ENCODE results near the gene HIBCH.
"Not testable (repeated sequence)": the region's sequence is repeated elsewhere in the genome, so short reads cannot be mapped to it uniquely, and the experiment has no call there.

DNA sequence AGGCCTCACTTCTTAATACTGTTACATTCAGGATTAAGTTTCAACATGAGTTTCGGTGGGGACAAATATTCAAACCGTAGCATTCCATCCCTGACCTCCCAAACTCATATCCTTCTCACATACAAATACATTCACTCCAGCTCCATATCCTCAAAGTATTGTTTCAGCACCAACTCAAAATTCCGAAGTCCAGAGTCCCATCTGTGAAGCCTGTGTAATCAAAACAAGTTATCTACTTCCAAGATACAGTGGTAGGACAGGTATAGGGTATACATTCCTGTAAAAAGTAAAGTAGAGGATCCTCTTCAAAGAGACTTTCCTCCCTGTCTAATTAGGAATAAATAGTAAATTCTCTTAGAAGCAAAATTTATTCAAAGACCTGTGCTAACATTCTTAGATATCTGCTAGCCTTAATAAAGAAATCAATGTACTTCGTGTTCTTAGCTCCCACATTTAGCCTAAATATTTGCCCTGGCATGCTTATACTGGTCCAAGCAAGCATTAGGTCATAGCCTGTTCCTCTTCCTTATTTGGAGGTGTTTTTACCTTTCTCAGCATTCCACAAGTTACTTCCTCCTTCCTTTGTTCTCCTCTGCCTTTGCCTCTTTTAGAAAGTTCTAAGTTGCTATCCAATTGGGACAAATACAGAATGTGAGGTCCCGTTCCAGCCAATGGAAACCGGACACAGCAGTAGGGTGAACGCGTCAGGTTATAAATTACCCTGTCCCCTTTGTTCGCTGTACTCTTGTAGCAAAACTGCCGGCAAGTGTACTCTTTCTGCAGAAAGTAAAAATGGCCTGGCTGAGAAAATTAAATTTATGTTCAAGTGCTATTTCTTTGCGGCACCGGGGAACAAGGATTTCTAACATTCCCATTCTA, 40.1 kb downstream of the HIBCH start:
- not testable (repeated sequence) for TF ChIP-seq ZNF146 (CRISPR knock-in tag; IDR thresholded peaks at IDR 0.05; ENCODE audit: unreplicated experiment); ZNF583 (CRISPR knock-in tag; IDR thresholded peaks at IDR 0.05); BHLHE40 (IDR thresholded peaks at IDR 0.05; ENCODE audit: low read length); FOXM1 (IDR thresholded peaks at IDR 0.05; ENCODE audit: low read depth); FOXM1 (CRISPR knock-in tag; IDR thresholded peaks at IDR 0.05; ENCODE audit: low read depth); EZH2 (IDR thresholded peaks at IDR 0.05; ENCODE audit: borderline replicate concordance, low read depth, low read length); POLR3A (IDR thresholded peaks at IDR 0.05; ENCODE audit: borderline replicate concordance, extremely low read depth, insufficient read depth, insufficient read length)

All from K562 (cell line).